UCSD-AML1 (cell line): ENCODE measurements around the gene VCL.
A peak's percentile ranks its signal among the peaks of the same experiment; 100 is the strongest.

Experiments
- DNase-seq: peaks from one replicate; lab custom pipeline; 2025; ENCODE audit not compliant: unreplicated experiment; lab: John Stamatoyannopoulos, UW

The VCL gene

GRCh38 chr10:74150204-74150989, 152.5 kb downstream of the VCL start, which contains the start of gene AP3M1:
TSS of gene AP3M1 (minus strand) at chr10:74150828. CDS start at chr10:74138379, 12,449 bp downstream.
- peak; percentile 86 for DNase-seq

DNA sequence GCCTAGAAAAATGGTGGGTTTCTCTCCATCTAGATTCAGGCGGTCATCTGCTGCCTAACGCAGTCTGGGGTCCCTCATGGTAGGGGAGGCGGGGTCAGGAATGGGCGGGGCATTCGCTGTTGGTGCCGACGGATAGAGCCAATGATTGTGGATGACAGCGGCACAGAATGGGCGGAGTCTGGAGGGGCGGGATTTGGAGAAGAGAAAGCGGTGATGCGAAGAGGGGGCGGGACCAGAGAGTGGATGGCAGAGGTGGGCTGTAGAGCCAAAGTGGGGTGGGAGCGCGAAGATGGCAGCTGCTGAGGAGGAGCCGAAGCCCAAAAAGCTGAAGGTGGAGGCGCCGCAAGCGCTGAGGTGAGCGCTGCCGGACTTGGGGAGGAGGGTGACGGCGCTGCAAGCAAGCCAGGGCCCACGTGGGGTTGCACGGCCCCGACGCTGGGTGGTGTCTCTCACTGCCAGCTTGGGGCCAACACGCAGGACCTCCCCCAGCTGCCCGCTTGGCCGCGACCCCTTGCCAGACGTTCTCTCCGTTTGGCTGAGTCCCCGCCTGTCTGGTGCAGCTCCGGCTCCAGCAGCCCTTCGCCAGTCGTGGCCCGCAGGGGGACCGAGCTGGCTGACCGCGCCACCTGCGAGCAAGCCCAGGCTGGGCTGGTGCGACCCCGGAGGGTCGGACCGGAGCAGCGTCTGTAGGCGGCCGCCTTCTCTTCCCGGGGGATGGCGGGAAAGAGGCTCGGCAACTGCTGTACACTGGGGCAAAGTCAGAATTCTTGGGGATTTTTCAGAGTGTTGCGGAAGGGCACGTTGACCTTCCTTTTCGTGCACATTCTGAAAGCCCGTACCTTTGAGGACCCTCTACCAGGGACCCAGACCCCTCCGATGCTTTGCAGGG, 153.3 kb downstream of the VCL start, which contains the start of gene ADK:
ADK (plus strand) TSS at position 232 of the 889 bp plus-strand sequence; CDS start at position 290, 58 bp downstream.
- peak; percentile 99 for DNase-seq

- no peak for DNase-seq
Observed at GRCh38 chr10:74151879-74152722, 154.2 kb downstream of the VCL start.

GRCh38 chr10:74153123-74153522, 155.2 kb downstream of the VCL start:
- no peak for DNase-seq

DNA sequence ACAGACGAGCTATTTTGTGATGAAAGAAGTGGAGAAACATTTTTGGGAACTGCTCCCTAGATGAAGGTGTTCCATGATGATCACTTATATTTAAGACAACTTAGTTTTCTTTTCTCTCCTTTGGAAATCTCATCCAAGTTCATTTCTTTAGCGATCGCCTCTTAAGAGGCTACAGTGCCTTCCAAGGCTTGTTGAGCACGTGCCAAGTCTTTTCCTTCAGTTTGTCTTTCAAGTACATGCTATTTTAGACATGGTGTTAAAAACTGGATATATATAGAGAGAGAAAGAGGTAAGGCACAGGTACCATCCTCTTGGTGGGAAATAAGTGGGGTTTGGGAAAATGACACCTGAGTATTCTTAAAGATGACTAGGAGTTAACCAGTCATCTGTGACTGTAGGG, 155.8 kb downstream of the VCL start:
- no peak for DNase-seq

DNA sequence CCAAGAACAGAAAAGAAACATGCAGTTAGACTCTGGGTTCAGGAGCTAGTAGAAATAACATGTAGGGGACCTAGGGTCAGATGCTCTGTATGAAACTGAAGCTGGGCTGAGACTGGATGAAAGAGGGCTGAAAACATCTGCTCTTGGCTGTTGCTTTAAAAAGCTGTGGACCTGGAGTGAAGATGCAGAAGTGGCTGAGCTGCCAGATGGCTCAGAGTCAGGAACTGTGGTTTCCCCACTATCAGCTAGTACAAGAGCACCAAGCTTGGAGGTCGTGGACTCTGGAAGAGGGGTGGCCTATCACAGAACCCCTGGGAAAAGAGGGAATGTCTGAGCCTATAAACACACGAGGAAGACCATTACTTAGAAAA, 159.0 kb downstream of the VCL start:
- DNase-seq: peak; percentile 15

- DNase-seq: no peak
Observed at GRCh38 chr10:74160013-74160412, 162.1 kb downstream of the VCL start.

DNA sequence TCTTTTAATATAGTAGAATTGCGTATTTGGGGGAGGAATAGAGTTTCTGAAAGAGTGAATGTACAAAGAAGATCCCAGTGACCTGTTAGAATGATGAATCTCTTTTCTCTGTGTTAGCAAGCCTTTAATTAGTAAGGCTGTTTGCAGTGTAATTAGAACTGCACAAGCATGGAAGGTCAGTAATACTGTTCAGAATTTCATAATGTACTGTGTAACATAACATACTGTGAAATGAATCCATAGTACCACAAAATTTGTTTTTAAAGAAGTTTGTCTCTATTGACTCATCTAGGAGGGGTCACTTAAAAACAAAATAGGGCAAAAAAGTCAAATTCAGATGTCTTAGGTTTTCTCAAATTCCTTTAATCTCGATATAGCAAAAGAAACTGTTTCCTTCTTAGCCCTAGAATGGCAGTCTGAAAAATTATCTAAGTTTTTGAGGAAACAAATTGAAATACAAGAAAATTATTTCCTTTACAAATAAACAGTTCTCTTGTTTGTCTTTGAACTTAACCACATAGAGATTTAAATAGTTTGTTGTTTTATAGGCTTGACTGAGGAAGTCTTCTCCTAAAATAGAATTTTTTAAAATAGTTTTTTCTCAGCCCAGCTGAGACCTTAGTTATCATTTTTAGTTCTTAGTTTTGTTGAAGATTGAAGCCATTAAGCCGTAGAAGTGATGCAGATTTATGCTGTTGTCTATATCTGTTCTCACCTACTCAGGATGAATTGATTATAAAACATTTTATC, 165.6 kb downstream of the VCL start:
- DNase-seq: no peak

DNA sequence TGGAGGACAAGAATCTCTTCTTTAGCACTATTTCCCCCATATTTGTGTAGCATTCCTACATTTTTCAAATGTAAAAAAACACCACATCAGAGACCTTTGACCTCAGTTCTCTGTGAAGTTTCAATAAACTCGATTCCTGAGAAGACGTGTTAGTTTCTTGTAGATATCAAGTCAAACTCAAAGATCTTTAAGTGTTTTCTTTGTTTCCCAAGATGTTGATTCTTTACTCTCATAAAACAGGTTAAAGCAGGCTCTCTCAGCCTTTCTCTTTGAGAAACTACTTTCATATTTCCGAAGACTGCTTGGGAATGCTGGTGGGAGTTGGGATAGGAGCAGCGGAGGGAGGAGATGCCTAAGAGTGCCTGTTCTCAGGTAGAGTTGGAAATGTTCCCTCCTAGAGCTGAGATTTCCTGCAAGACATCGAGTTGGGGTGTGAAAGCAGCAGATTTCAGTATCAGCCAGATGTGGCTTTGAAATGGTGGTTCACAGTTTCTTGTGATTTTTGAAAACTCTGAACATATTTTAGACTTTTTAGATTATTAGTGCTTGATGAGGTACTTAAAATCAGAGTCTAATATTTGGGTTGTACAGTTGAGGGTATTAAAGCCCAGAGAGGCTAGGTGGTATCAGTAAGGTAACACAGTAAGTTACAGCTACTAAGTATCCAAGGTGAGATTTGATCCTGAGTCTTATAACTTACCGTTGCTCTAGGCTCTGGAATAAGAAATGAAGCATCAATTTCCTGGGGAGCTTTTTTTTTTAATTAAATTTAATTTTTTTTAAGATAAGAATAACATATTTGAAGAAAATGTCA, 167.0 kb downstream of the VCL start:
- DNase-seq: no peak

DNA sequence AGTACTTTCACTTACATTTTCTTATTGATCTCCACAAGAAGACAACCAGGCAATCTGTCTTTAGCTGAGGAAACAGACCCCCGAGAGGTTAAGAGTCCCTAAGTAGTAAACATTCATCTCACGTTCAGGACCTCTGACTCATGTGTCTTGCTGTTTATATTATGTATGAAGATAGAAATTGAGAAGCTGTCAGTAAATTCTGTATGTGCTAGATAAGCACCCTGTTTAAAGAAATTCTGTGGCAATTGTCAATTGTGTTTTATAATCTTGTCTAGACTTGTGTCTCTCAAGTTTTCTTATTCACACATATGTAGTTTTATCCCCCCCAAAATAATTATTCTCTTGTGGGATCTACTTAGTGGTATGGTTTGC, 167.6 kb downstream of the VCL start:
- no peak for DNase-seq

DNA sequence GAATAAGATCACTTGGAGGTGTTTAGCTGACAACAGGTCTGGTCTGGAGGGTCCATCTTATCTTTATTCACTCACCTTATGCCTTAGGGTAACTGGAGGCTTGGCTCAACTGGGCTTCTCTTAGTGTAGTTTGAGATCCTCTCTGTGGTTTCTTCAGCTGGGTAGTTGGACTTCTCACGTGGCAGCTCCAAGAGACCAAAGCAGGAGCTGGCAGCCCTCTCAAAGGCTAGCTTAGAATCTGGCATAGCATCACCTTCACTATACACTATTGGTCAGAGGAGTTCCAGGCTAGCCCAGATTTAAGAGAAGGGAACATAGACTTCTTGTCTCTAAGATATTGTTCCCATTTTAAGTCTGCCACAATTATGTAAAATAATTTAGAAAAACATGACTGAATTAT, 169.5 kb downstream of the VCL start:
- DNase-seq: no peak
